Keratinocyte (primary cell): ENCODE data around the gene ISOC2. TPM values are rescaled to one million over a fixed set of nuclear protein-coding genes. Genes with fewer than 3 reads are reported as not detected.
"Not testable (repeated sequence)": the region's sequence is repeated elsewhere in the genome, so short reads cannot be mapped to it uniquely, and the experiment has no call there.

Source experiments
- DNase-seq: peaks from one replicate; pipeline ENCODE4 v3.0.0-alpha.2; 2011; ENCODE audit warnings: low read depth, missing footprints, low spot score
- FAIRE-seq: peaks from 2 replicates; lab custom pipeline; 2011; peaks lifted over from hg19 to GRCh38; lab: Jason Lieb, UNC
- H2AFZ ChIP-seq: 2 replicates; pipeline ENCODE4 v1.6.0; 2012; ENCODE audit warnings: low read length, control low read depth, inconsistent platforms; ENCODE audit not compliant: control insufficient read depth
- H3K27ac ChIP-seq: 2 replicates; pipeline ENCODE4 v1.5.1; 2011; ENCODE audit warnings: low read length; ENCODE audit not compliant: control insufficient read depth, insufficient read depth
- H3K27me3 ChIP-seq: 3 replicates; pipeline ENCODE4 v1.6.0; 2011; ENCODE audit warnings: low read length; ENCODE audit not compliant: control insufficient read depth, insufficient read depth; ENCODE audit errors: extremely low read depth
- H3K36me3 ChIP-seq, 2 experiments: 2 replicates in 1 of 2; 3 replicates in 1 of 2; pipeline ENCODE4 v1.5.1; 2011; ENCODE audit warnings: low read length in 2 of 2, mild to moderate bottlenecking in 1 of 2; ENCODE audit not compliant: control insufficient read depth in 2 of 2, insufficient read depth in 2 of 2; ENCODE audit errors: extremely low read depth in 1 of 2
- H3K4me1 ChIP-seq: 3 replicates; pipeline ENCODE4 v1.5.1; 2011; ENCODE audit warnings: low read length; ENCODE audit not compliant: control insufficient read depth, insufficient read depth; ENCODE audit errors: extremely low read depth
- H3K4me2 ChIP-seq: 3 replicates; pipeline ENCODE4 v1.6.0; 2011; ENCODE audit warnings: low read depth, low read length; ENCODE audit not compliant: control insufficient read depth, insufficient read depth; ENCODE audit errors: extremely low read depth
- H3K4me3 ChIP-seq, 3 experiments: fragments of 200-600 bp in 1 of 3; sonication (generic) in 1 of 3; 2 replicates in 2 of 3; 3 replicates in 1 of 3; pipeline ENCODE4 v1.5.1; 2011 to 2016; ENCODE audit warnings: low read length in 3 of 3, mild to moderate bottlenecking in 3 of 3, control low read depth in 2 of 3, inconsistent platforms in 1 of 3, low read depth in 1 of 3, mixed read lengths in 1 of 3, mixed run types in 1 of 3, moderate library complexity in 1 of 3; ENCODE audit not compliant: control insufficient read depth in 2 of 3, insufficient read depth in 2 of 3; ENCODE audit errors: extremely low read depth in 1 of 3
- H3K79me2 ChIP-seq: 2 replicates; pipeline ENCODE4 v1.6.0; 2012; ENCODE audit warnings: low read length; ENCODE audit not compliant: control insufficient read depth, insufficient read depth
- H3K9ac ChIP-seq: 3 replicates; pipeline ENCODE4 v1.6.0; 2011; ENCODE audit warnings: low read length; ENCODE audit not compliant: control insufficient read depth, insufficient read depth; ENCODE audit errors: extremely low read depth
- H3K9me1 ChIP-seq: 3 replicates; pipeline ENCODE4 v1.6.0; 2011; ENCODE audit warnings: low read length; ENCODE audit not compliant: control insufficient read depth, insufficient read depth; ENCODE audit errors: extremely low read depth
- H3K9me3 ChIP-seq: 2 replicates; pipeline ENCODE4 v1.5.1; 2012; ENCODE audit warnings: low read depth, low read length; ENCODE audit not compliant: control insufficient read depth
- H4K20me1 ChIP-seq: 3 replicates; pipeline ENCODE4 v1.6.0; 2011; ENCODE audit warnings: low read length; ENCODE audit not compliant: control insufficient read depth, insufficient read depth; ENCODE audit errors: extremely low read depth
- CTCF ChIP-seq, 3 experiments: IDR thresholded peaks in 1 of 3; conservative IDR thresholded peaks in 1 of 3; optimal IDR thresholded peaks in 1 of 3; 2 replicates in 2 of 3; 3 replicates in 1 of 3; pipeline versions ENCODE3 to v1.5.1; 2011; ENCODE audit warnings: low read length in 3 of 3, mild to moderate bottlenecking in 3 of 3, moderate library complexity in 2 of 3, control low read depth in 1 of 3, inconsistent platforms in 1 of 3; ENCODE audit not compliant: insufficient read depth in 2 of 3; ENCODE audit errors: extremely low read depth in 1 of 3
- EZH2 ChIP-seq: IDR thresholded peaks from one replicate; pipeline ENCODE4 v1.6.1; 2012; ENCODE audit warnings: inconsistent platforms, mild to moderate bottlenecking, low read length, moderate library complexity
- dilution Hi-C: fragments of 300-500 bp; cut with MboI; formaldehyde crosslinking; loops from one replicate; pipeline ENCODE4 v1.7.0; 2020; ENCODE audit warnings: low sequenced_read_pairs; ENCODE audit not compliant: extremely low pct_ligation_motif_present
- polyA plus RNA-seq, 5 experiments: library from polyadenylated mRNA; depleted of rRNA in 3 of 5; stranded (reverse) in 3 of 5; stranded (forward) in 1 of 5; unstranded in 1 of 5; fragments of >200 nt; gene quantifications; 1 replicate in 1 of 5; 2 replicates in 3 of 5; 3 replicates in 1 of 5; pipeline versions ENCODE4 v1.2.1 to v1.2.3, GENCODE V29; 2011 to 2012; ENCODE audit warnings: missing spikeins in 2 of 5, low read depth in 1 of 5, low replicate concordance in 1 of 5

The ISOC2 gene
- polyA plus RNA-seq, 1 donor (not counting 4 experiments of a cell fraction or from before 2014, with no cell fraction given), result 24.5 TPM

GRCh38 chr19:55418185-55418584 is 43.3 kb downstream of the ISOC2 start:
- Histone ChIP-seq H3K79me2 (no peaks in the 10 kb centered on the region), H2AFZ (no peak overlapping the region), H3K27me3 (peaks cover 3% of the 10 kb centered on the region), H3K9me3 (no peaks in the 10 kb centered on the region), H3K36me3 (no peaks in the 10 kb centered on the region), H3K9me1 (no peaks in the 10 kb centered on the region), H3K4me1 (no peaks in the 10 kb centered on the region), H3K4me2 (no peak overlapping the region), H3K9ac (no peak overlapping the region), H3K4me3 (no peak overlapping the region), H3K27ac (no peak overlapping the region), H4K20me1 (no peaks in the 10 kb centered on the region)
- no peak for DNase-seq
- FAIRE-seq, result peak; percentile 80
- no peak for TF ChIP-seq EZH2
- TF ChIP-seq CTCF (optimal IDR thresholded peaks at IDR 0.05 in 1 of 3, IDR thresholded peaks at IDR 0.05 in 1 of 3, conservative IDR thresholded peaks at IDR 0.05 in 1 of 3; ENCODE audit: extremely low read depth in 1 of 3, insufficient read depth in 2 of 3, low read length in 3 of 3), result peak; percentile 66 to 89 (median 79)
- dilution Hi-C loops, result no loop called here

GRCh38 chr19:55410168-55410567 is 51.3 kb downstream of the ISOC2 start:
- Histone ChIP-seq H3K9ac (no peak overlapping the region), H4K20me1 (peaks cover 12% of the 10 kb centered on the region), H3K4me3 (no peak overlapping the region), H3K79me2 (peaks cover 22% of the 10 kb centered on the region), H3K9me3 (no peaks in the 10 kb centered on the region), H3K4me1 (peaks cover 20% of the 10 kb centered on the region), H3K27me3 (no peaks in the 10 kb centered on the region), H3K9me1 (no peaks in the 10 kb centered on the region), H3K27ac (no peak overlapping the region), H3K4me2 (no peak overlapping the region), H2AFZ (no peak overlapping the region), H3K36me3 (peaks cover 5 to 16% of the 10 kb centered on the region in 2 experiments)
- TF ChIP-seq CTCF (optimal IDR thresholded peaks at IDR 0.05 in 1 of 3, IDR thresholded peaks at IDR 0.05 in 1 of 3, conservative IDR thresholded peaks at IDR 0.05 in 1 of 3; ENCODE audit: extremely low read depth in 1 of 3, insufficient read depth in 2 of 3, low read length in 3 of 3) (no peak), EZH2 (no peak)
- dilution Hi-C loops, result no loop called here
- FAIRE-seq (no peak), DNase-seq (no peak)

GRCh38 chr19:55409179-55409578 is 52.3 kb downstream of the ISOC2 start:
- H3K9ac ChIP-seq, H3K4me3 ChIP-seq, FAIRE-seq, dilution Hi-C loops, H2AFZ ChIP-seq, H3K27ac ChIP-seq, H3K9me1 ChIP-seq, H3K4me2 ChIP-seq, H3K27me3 ChIP-seq, DNase-seq, H3K9me3 ChIP-seq: not testable (repeated sequence)
- Histone ChIP-seq H3K79me2 (peaks cover 28% of the 10 kb centered on the region), H3K36me3 (peaks cover 8 to 16% of the 10 kb centered on the region in 2 experiments), H3K4me1 (peaks cover 20% of the 10 kb centered on the region), H4K20me1 (peaks cover 12% of the 10 kb centered on the region)
